Head of caudate nucleus (tissue), 42 donors: ENCODE data around the gene NID2.

Experiments
- DNase-seq, 42 donors: peaks; one replicate each; pipeline versions ENCODE4 v3.0.0 to v3.0.0-alpha.2; 2020 to 2021; ENCODE audit warnings: mixed read lengths in 7 of 42
- intact Hi-C: fragments of 100-400 bp; cut with DNase I; formaldehyde crosslinking; loops from one replicate; pipeline ENCODE4 v1.15.0; 2022

NID2 gene

DNA sequence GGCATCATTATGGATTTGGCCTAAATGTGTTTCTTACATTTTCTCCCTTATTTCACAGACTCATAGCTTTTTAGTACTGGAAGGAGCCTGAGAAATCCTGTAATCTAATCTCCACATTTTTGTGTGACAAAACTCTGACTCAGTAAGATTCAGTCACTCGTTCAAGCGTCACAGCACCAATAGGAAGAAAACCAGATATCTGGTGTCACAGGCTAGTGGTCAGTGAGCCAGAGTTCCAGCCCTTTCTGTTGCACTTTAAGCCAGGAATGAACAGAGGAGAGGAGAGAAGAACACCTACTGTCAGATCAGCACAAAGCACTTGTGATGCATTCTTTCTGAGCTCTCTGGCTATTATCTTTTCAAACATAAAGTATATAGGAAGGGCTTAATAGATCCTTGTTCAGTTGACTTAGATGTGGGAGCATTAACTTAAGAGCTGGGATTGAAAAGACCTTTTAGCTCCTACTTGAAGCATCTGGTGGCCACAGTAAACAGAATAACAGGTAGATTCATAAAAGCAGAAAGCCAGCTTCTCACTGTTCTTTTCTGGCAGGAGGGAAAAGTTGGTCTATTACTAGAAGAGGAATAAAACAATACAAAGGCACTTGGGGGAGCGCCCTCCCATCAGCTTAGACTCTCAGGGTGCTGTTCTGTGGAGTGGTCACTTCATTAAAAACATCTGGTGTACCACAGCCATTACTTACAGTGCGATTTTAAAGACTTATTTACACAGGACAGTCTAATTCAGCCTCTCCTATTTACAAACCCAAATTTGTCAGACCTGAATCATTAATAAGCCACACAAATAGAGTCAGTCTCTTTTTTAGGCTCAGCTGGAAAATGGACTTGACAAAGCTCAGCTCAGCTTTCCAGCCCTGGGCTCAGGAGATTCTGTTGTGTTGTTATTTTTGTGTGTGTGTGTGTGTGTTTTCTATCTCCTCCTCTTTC is 12.2 kb upstream of the NID2 start:
- intact Hi-C loops, result no loop called here
- DNase-seq, result no peak

- no peak for DNase-seq
- intact Hi-C loops, result no loop called here
Measured at GRCh38 chr14:52080158-52080800, 11.4 kb upstream of the NID2 start.

- no peak for DNase-seq
- intact Hi-C loops, result loop anchor here (5.0 kb wide), 1 partner anchor 38 kb away; no protein-coding TSS in a partner anchor
Measured at GRCh38 chr14:52079239-52079959, 10.5 kb upstream of the NID2 start.

GRCh38 chr14:52078721-52079120 is 9.9 kb upstream of the NID2 start:
- intact Hi-C loops, result loop anchor here (5.0 kb wide), 1 partner anchor 39 kb away; no protein-coding TSS in a partner anchor

GRCh38 chr14:52078095-52078531 is 9.3 kb upstream of the NID2 start:
- intact Hi-C loops, result loop anchor here (5.0 kb wide), 1 partner anchor 39 kb away; no protein-coding TSS in a partner anchor
- DNase-seq, result no peak

More at GRCh38 chr14:52078721-52079120, 9.9 kb upstream of the NID2 start:
- no peak for DNase-seq

DNA sequence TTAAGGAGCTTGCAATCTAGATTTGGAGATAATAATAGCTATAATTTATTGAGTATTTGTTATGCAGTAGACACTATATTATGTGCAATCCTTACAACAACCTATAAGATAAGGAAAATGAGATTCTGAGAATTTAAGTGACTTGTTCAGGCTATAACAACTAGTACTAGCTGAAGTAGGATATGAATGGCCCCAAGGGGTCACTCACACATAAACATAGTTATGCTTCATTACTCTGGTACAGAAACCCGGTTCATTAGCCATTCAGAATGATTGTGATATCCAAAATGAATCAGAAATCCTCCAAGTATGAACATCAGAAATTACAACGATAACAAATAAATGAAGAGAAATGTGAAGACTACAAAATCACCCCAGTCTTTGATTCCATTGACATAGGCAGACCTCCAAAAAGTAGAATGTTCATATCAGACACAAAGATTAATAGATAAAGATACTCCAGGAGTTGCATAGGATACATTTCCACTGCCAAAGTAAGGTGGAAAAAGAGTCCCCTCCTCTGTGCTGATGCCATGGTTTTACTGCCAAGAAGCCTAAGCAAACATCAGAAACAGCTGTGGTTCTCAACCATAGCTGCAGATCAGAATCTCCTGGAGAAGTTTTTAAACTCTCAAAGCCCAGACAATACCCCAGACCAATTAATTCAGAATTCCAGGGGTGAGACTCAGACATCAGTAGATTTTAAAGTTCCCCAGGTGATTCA is 8.6 kb upstream of the NID2 start:
- intact Hi-C loops, result loop anchor here (5.0 kb wide), 1 partner anchor 40 kb away; no protein-coding TSS in a partner anchor
- DNase-seq, result peak in 5 of 42 donors; percentile 11 to 47 (median 14)

DNA sequence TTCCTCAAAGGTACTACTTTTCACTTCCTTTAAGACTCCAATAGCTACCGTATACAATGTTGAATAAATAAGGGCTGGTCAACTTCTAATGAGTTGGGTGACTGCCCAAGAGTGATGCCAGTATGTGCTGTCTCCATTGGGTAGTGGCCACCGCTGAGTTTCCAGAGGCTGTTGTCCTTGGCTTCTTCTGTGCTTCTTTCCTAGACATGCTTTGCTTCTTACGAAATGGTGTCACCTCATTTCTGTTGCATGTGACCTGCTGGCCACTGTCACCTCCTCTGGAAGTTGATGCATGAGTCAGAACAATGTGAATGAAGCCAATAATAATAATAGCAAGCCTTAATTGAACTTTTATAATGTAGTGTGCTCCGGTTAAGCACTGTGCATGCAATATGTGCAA is 7.5 kb upstream of the NID2 start:
- no peak for DNase-seq
- intact Hi-C loops, result loop anchor here (5.0 kb wide), 1 partner anchor 41 kb away; no protein-coding TSS in a partner anchor

DNA sequence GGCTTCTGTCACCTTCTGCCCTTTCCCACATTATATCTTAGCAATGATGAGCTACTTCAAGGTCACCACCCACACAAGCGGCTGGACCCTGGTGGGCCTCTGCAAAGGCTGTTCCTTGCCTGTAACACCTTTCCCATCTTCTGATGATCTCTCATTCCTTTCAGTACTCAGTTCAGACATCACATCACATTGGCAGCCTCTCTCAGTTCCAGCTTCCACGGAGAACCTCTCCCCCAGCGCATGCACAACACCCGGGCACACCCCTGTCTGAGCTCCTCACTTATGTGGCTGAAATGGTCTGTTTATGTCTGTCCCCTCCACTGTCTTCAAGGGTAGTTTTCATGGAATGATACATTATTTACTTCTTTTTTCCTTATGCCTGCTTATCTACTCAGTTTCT is 6.5 kb upstream of the NID2 start:
- DNase-seq, result no peak
- intact Hi-C loops, result loop anchor here (5.0 kb wide), 1 partner anchor 42 kb away; no protein-coding TSS in a partner anchor

- intact Hi-C loops, result no loop called here
- DNase-seq, result no peak
Measured at GRCh38 chr14:52073251-52073650, 4.4 kb upstream of the NID2 start.

- DNase-seq, result no peak
- intact Hi-C loops, result no loop called here
Measured at GRCh38 chr14:52072266-52072780, 3.5 kb upstream of the NID2 start.

- no peak for DNase-seq
- intact Hi-C loops, result no loop called here
Measured at GRCh38 chr14:52071675-52072074, 2.8 kb upstream of the NID2 start.

GRCh38 chr14:52070051-52070431 is 1.2 kb upstream of the NID2 start:
- DNase-seq, result no peak
- intact Hi-C loops, result no loop called here

GRCh38 chr14:52069307-52070050 is 620 bp upstream of the NID2 start:
- DNase-seq, result peak in 31 of 42 donors; percentile 8 to 73 (median 33)

DNA sequence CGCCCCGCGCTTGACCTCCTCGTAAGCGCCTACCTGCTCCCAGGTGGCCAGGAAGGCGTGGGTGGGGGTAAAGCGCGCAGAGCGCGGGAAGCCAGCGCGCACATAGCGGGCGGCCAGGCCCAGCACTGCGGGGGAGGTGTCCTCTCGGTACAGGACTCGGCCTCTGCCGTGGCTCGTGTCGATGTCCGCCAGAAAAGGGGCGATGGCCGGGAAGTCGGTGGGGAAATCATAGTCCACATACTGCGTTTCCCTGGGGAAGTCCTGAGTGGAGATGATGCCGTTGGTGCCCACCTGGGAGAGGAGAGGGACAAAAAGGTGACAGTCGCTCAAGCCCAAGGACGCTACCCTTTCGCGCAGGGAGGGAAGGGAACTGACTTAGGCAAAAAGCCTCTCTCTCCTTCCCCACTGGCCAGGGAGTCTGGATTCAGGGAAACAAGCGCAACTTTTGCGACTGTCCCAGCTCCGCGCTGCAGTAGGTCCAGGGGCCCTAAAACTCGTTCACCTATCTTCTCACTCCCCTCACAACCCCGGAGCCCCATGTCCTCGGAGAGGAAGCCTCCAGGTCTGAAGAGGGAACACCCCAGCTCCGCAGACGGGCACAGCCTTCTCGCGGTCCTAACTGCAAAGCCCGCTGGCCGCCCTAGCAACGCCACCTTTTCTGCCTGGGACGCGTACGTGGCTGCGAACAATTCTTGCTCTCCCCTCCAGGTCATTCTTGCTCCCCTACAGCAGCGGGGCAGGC is 815 bp downstream of the NID2 start:
- DNase-seq, result peak in 10 of 42 donors; percentile 6 to 45 (median 22)
- intact Hi-C loops, result no loop called here

More at GRCh38 chr14:52069307-52070050, 620 bp upstream of the NID2 start:
- intact Hi-C loops, result no loop called here

- no peak for DNase-seq
- intact Hi-C loops, result no loop called here
Measured at GRCh38 chr14:52064174-52064573, 4.7 kb downstream of the NID2 start.

DNA sequence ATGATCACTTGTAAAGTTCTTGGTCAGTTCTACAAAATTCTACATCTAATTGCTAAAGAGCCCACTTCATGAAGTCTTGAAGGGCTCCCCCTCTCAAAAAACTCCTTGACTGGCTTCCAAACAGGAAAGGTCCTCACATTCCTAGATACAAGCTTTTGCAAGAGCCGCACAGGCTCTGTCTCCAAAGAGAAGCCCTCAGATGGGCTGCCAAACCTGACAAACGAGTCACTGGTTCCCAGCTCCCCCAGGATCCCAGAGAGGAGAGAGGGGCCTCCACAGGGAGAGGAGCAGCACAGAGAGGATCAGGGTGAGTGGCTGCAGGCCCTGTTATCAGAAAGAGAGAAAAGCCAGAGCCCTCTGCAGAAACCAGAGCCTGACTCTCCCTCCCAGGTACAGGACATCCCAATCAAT is 5.8 kb downstream of the NID2 start:
- intact Hi-C loops, result no loop called here
- no peak for DNase-seq

GRCh38 chr14:52061890-52062289 is 7.0 kb downstream of the NID2 start:
- no peak for DNase-seq
- intact Hi-C loops, result no loop called here
